Measurements from ENCODE around the gene NBPF3.

NBPF3 gene

GRCh38 chr1:21497466-21498061 is 57.6 kb downstream of the NBPF3 start:
- H3K27ac ChIP-seq: no peak overlapping the region
- TF ChIP-seq ZFX (IDR thresholded peaks at IDR 0.05) (no peak), CTCF (conservative IDR thresholded peaks at IDR 0.05) (no peak)

GRCh38 chr1:21499283-21499950 is 59.5 kb downstream of the NBPF3 start:
- TF ChIP-seq ZFX (IDR thresholded peaks at IDR 0.05) (no peak), CTCF (conservative IDR thresholded peaks at IDR 0.05) (no peak)
- no peak overlapping the region for H3K27ac ChIP-seq

- no peak overlapping the region for H3K27ac ChIP-seq
- TF ChIP-seq ZFX (IDR thresholded peaks at IDR 0.05): no peak
- no peak for TF ChIP-seq CTCF (conservative IDR thresholded peaks at IDR 0.05)
Measured at GRCh38 chr1:21503706-21504377, 63.9 kb downstream of the NBPF3 start.

GRCh38 chr1:21506804-21507203 is 66.9 kb downstream of the NBPF3 start:
- no peak overlapping the region for H3K27ac ChIP-seq
- TF ChIP-seq CTCF (conservative IDR thresholded peaks at IDR 0.05) (no peak), ZFX (IDR thresholded peaks at IDR 0.05) (no peak)

GRCh38 chr1:21507511-21508270 is 67.8 kb downstream of the NBPF3 start:
- no peak overlapping the region for H3K27ac ChIP-seq
- TF ChIP-seq CTCF (conservative IDR thresholded peaks at IDR 0.05) (no peak), ZFX (IDR thresholded peaks at IDR 0.05) (no peak)

GRCh38 chr1:21508580-21509350 is 68.8 kb downstream of the NBPF3 start:
- TF ChIP-seq ZFX (IDR thresholded peaks at IDR 0.05): no peak
- TF ChIP-seq CTCF (conservative IDR thresholded peaks at IDR 0.05): peak; percentile 65
- H3K27ac ChIP-seq: no peak overlapping the region

All from C4-2B (cell line).